Breast epithelium (tissue), 4 donors: ENCODE measurements around the gene NUDT17. TPM values are rescaled to one million over a fixed set of nuclear protein-coding genes. Genes with fewer than 3 reads are reported as not detected.
A peak's percentile ranks its signal among the peaks of the same experiment; 100 is the strongest.

Experiments
- DNase-seq, 2 donors: peaks; one replicate each; pipeline ENCODE4 v3.0.0-alpha.2; 2019; ENCODE audit warnings: low spot score in 2 of 2
- H3K27ac ChIP-seq, 2 donors: fragments of 200-600 bp; sonication (generic) in 1 of 2; one replicate each; pipeline ENCODE4 v1.5.1; 2016 to 2019; ENCODE audit warnings: mild to moderate bottlenecking in 1 of 2
- H3K27me3 ChIP-seq, 2 donors: fragments of 200-600 bp; sonication (generic) in 1 of 2; one replicate each; pipeline versions ENCODE4 v1.5.1 to v1.6.0; 2017 to 2019; ENCODE audit warnings: control low read depth in 1 of 2, mild to moderate bottlenecking in 1 of 2
- H3K36me3 ChIP-seq: fragments of 200-600 bp; one replicate; pipeline ENCODE4 v1.5.1; 2019
- H3K4me1 ChIP-seq, 2 donors: fragments of 200-600 bp; sonication (generic); one replicate each; pipeline ENCODE4 v1.5.1; 2016 to 2019; ENCODE audit warnings: control low read depth in 1 of 2
- H3K4me3 ChIP-seq, 3 donors: fragments of 200-600 bp; sonication (generic); 1 replicate in 2 of 3; 2 replicates in 1 of 3; pipeline ENCODE4 v1.5.1; 2016 to 2019; ENCODE audit warnings: mild to moderate bottlenecking in 3 of 3, moderate library complexity in 2 of 3
- H3K9me3 ChIP-seq, 2 donors: fragments of 200-600 bp; sonication (generic) in 1 of 2; one replicate each; pipeline ENCODE4 v1.5.1; 2016 to 2019; ENCODE audit warnings: control low read depth in 1 of 2
- POLR2A ChIP-seq: fragments of 450-650 bp; IDR thresholded peaks from one replicate; pipeline ENCODE4 v1.6.1; 2016; ENCODE audit warnings: antibody characterized with exemption, mild to moderate bottlenecking, moderate library complexity
- POLR2AphosphoS5 ChIP-seq, 3 donors: sonication (generic); formaldehyde crosslinking; IDR thresholded peaks; one replicate each; pipeline ENCODE4 v1.6.1; 2017; ENCODE audit warnings: antibody characterized with exemption in 3 of 3
- intact Hi-C: fragments of 100-400 bp; cut with DNase I; formaldehyde crosslinking; loops from one replicate; pipeline ENCODE4 v1.15.1; 2023; ENCODE audit warnings: low total_unique reads
- total RNA-seq, 3 donors: library from RNA; depleted of rRNA; stranded (reverse); fragments of >200 nt; gene quantifications; one replicate each; pipeline ENCODE4 v1.1.0, GENCODE V29; 2016
- TF ChIP-seq, protein P1 (sequence below), 3 donors: fragments of 450-650 bp; IDR thresholded peaks; one replicate each; pipeline ENCODE4 v1.5.1; 2016 to 2017; ENCODE audit warnings: antibody characterized with exemption in 3 of 3, mild to moderate bottlenecking in 3 of 3, moderate library complexity in 3 of 3

Gene NUDT17
- total RNA-seq, 3 donors from 2014 or later = 2.5 to 4.0 (median 3.3) TPM

DNA sequence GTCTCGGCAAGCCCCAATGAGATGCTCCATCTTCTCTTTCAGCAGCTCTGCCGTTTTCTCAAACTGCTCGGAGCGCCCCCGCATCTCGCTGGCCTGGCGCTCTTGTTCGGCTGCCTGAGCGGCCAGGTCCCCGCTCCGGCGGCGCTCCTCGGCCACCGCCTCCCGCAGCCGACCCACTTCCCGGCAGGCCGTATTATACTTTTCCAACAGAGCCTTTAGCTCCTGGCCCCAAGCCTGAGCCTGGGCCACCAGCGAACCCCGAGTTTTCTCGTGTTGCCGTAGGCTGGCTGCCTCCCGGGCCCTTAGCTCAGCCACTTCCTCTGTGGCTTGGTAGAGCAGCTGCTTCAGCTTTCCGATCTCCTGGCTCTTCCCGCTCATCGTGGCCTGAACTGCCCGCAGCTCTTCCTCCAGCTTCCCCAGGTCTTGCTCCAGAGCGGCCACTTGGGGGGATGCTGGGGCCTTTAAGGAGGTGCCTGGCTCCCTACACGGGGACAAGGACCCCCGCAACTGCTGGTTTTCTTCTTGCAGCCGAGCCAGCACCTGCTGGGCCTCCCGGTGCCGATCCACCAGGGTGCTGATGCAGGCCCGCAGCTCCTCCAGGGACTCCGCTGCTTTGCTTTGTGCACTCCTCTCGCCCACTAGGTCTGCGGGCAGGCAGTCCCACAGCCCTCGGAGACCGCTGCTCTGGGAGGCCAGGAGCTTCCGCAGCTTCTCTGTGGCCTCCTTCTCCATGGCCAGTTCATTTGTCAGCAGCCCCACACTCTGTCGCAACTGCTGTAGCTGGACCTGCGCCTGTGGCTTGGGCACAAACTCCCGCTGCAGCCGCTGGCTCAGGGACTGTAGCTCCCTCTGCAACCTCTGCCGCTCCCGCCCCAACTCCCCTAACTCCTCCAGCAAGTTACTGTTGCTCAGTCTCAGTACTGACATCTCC is 26.8 kb downstream of the NUDT17 start:
- peak overlapping the region; percentile 52 to 73 (median 53) for H3K4me3 ChIP-seq
- intact Hi-C loops = no loop called here
- no peaks in the 10 kb centered on the region for H3K27me3 ChIP-seq
- H3K36me3 ChIP-seq = no peaks in the 10 kb centered on the region
- no peaks in the 10 kb centered on the region for H3K9me3 ChIP-seq
- H3K27ac ChIP-seq = peak overlapping the region; percentile 79 to 91
- TF ChIP-seq POLR2AphosphoS5 (IDR thresholded peaks at IDR 0.05) = peak in 2 of 3 donors; percentile 10 to 21
- TF ChIP-seq, protein P1, sequence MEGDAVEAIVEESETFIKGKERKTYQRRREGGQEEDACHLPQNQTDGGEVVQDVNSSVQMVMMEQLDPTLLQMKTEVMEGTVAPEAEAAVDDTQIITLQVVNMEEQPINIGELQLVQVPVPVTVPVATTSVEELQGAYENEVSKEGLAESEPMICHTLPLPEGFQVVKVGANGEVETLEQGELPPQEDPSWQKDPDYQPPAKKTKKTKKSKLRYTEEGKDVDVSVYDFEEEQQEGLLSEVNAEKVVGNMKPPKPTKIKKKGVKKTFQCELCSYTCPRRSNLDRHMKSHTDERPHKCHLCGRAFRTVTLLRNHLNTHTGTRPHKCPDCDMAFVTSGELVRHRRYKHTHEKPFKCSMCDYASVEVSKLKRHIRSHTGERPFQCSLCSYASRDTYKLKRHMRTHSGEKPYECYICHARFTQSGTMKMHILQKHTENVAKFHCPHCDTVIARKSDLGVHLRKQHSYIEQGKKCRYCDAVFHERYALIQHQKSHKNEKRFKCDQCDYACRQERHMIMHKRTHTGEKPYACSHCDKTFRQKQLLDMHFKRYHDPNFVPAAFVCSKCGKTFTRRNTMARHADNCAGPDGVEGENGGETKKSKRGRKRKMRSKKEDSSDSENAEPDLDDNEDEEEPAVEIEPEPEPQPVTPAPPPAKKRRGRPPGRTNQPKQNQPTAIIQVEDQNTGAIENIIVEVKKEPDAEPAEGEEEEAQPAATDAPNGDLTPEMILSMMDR (IDR thresholded peaks at IDR 0.05) = no peak
- peaks cover 0 to 8% of the 10 kb centered on the region in 2 donors for H3K4me1 ChIP-seq
- peak in 1 of 2 donors; percentile 62 for DNase-seq

DNA sequence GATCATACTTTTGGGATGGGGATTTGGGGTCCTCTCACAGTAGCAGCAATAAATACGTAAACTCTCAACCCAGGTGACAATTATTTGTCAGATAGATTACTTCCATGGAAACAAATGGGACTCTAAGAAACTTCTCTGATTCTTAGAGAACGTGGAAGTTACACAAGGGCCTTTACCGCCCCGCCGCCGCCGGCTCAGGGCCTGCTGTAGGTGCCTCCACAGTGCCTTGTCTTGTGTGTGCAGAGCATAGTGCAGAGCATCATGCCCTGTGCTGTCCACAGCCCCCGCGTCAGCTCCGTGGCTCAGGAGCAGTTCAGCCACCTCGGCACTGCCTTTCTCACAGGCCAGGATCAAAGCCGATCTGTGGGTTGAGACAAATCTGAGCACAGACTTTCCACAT is 29.2 kb downstream of the NUDT17 start:
- no peak for DNase-seq
- H3K27ac ChIP-seq = no peak overlapping the region
- peaks cover 0 to 8% of the 10 kb centered on the region in 2 donors for H3K4me1 ChIP-seq
- intact Hi-C loops = no loop called here
- H3K27me3 ChIP-seq = no peaks in the 10 kb centered on the region
- TF ChIP-seq POLR2AphosphoS5 (IDR thresholded peaks at IDR 0.05) (no peak), POLR2A (no peak)
- TF ChIP-seq, protein P1 (IDR thresholded peaks at IDR 0.05) = no peak
- no peak overlapping the region for H3K4me3 ChIP-seq
- H3K36me3 ChIP-seq = no peaks in the 10 kb centered on the region
- no peaks in the 10 kb centered on the region for H3K9me3 ChIP-seq

DNA sequence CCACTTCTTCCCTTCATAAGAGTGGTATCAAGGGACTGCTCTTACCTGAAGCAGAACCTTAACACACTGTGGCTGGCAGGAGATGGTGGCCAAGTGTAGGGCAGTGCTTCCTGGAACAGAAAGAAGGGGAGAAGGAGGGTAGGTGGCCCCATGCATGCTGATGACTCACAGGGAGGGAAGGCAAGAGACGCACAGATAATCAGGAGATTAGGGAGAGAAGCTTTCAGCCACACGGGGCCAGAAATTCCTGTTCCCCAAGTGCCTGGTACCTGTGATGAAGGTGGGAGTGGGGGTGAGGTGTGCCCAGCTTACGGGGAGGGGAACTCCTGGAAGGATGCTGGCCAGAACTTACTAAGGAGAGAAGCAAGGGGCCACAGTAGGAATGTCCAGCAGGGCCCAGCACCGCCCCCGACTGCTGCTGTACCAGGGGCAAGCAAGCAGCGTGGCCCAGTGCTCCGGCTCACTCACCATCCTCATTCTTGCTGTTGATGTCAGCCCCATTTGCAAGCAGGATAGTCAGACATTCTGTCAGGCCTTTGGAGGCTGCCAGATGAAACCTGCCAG is 32.6 kb downstream of the NUDT17 start:
- TF ChIP-seq POLR2AphosphoS5 (IDR thresholded peaks at IDR 0.05) (no peak), POLR2A (no peak)
- TF ChIP-seq, protein P1 (IDR thresholded peaks at IDR 0.05) = no peak
- H3K27ac ChIP-seq = no peak overlapping the region
- no peaks in the 10 kb centered on the region for H3K36me3 ChIP-seq
- no peaks in the 10 kb centered on the region for H3K27me3 ChIP-seq
- no peaks in the 10 kb centered on the region for H3K9me3 ChIP-seq
- H3K4me3 ChIP-seq = no peak overlapping the region
- no peak for DNase-seq
- H3K4me1 ChIP-seq = peaks cover 0 to 3% of the 10 kb centered on the region in 2 donors
- intact Hi-C loops = no loop called here

GRCh38 chr1:145878724-145879123 is 33.3 kb downstream of the NUDT17 start:
- H3K36me3 ChIP-seq = no peaks in the 10 kb centered on the region
- no peaks in the 10 kb centered on the region for H3K4me1 ChIP-seq
- DNase-seq = no peak
- H3K27me3 ChIP-seq = no peaks in the 10 kb centered on the region
- intact Hi-C loops = no loop called here
- H3K4me3 ChIP-seq = no peak overlapping the region
- H3K9me3 ChIP-seq = no peaks in the 10 kb centered on the region
- H3K27ac ChIP-seq = no peak overlapping the region
- TF ChIP-seq POLR2AphosphoS5 (IDR thresholded peaks at IDR 0.05) = no peak
- no peak for TF ChIP-seq POLR2A
- TF ChIP-seq, protein P1 (IDR thresholded peaks at IDR 0.05) = no peak

- H3K27ac ChIP-seq = peak overlapping the region; percentile 27 to 77
- no peaks in the 10 kb centered on the region for H3K4me1 ChIP-seq
- no peaks in the 10 kb centered on the region for H3K27me3 ChIP-seq
- intact Hi-C loops = no loop called here
- no peak for DNase-seq
- H3K4me3 ChIP-seq = no peak overlapping the region
- no peaks in the 10 kb centered on the region for H3K36me3 ChIP-seq
- TF ChIP-seq POLR2AphosphoS5 (IDR thresholded peaks at IDR 0.05) = no peak
- no peak for TF ChIP-seq POLR2A
- TF ChIP-seq, protein P1 (IDR thresholded peaks at IDR 0.05) = no peak
- no peaks in the 10 kb centered on the region for H3K9me3 ChIP-seq
Observed at GRCh38 chr1:145879775-145880174, 34.3 kb downstream of the NUDT17 start.
